ENCODE results near the gene IL36B.

Gene IL36B

DNA sequence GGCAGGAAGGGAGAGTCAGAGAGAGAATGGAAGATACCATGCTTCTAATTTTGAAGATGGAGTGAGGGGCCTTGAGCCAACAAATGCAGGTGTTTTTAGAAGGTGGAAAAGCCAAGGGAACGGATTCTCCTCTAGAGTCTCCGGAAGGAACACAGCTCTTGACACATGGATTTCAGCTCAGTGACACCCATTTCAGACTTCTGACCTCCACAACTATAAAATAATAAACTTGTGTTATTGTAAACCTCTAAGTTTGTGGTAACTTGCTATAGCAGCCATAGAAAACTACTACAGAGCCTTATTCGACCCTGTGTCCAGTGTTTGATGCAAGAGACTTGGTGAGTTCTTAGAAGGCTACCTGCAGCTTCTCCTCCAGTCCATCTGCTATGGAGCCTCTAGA, 22.9 kb upstream of the IL36B start:
- WGBS (ENCODE audit: insufficient coverage, insufficient read length): no CpG with 5 or more reads among the region's 3 CpGs
- no peaks in the 10 kb centered on the region for H3K36me3 ChIP-seq (ENCODE audit: control insufficient read depth, insufficient read depth, low read length)
- H3K4me3 ChIP-seq (ENCODE audit: low read length): no peak overlapping the region
- no peaks in the 10 kb centered on the region for H3K9me3 ChIP-seq (ENCODE audit: control insufficient read depth, insufficient read depth, low read length)
- no peak overlapping the region for H3K27ac ChIP-seq (ENCODE audit: low read length)
- DNase-seq (ENCODE audit: low read depth, low spot score): no peak
- peaks cover 2% of the 10 kb centered on the region; the same call in 1 of the 2 replicates for H3K4me1 ChIP-seq (ENCODE audit: control insufficient read depth, insufficient read depth, low read length)
- no peaks in the 10 kb centered on the region for H3K27me3 ChIP-seq (ENCODE audit: control insufficient read depth, insufficient read depth, low read length)

GRCh38 chr2:113075030-113075429, 22.4 kb upstream of the IL36B start:
- no peaks in the 10 kb centered on the region for H3K27me3 ChIP-seq (ENCODE audit: control insufficient read depth, insufficient read depth, low read length)
- no peaks in the 10 kb centered on the region; the same call in 1 of the 2 replicates for H3K4me1 ChIP-seq (ENCODE audit: control insufficient read depth, insufficient read depth, low read length)
- WGBS (ENCODE audit: insufficient coverage, insufficient read length): no CpG with 5 or more reads among the region's 5 CpGs
- no peaks in the 10 kb centered on the region for H3K36me3 ChIP-seq (ENCODE audit: control insufficient read depth, insufficient read depth, low read length)
- no peak overlapping the region for H3K4me3 ChIP-seq (ENCODE audit: low read length)
- H3K9me3 ChIP-seq (ENCODE audit: control insufficient read depth, insufficient read depth, low read length): no peaks in the 10 kb centered on the region
- H3K27ac ChIP-seq (ENCODE audit: low read length): no peak overlapping the region
- DNase-seq (ENCODE audit: low read depth, low spot score): no peak

- Histone ChIP-seq H3K4me3 (ENCODE audit: low read length) (no peak overlapping the region), H3K4me1 (ENCODE audit: control insufficient read depth, insufficient read depth, low read length) (no peaks in the 10 kb centered on the region), H3K27me3 (ENCODE audit: control insufficient read depth, insufficient read depth, low read length) (no peaks in the 10 kb centered on the region), H3K36me3 (ENCODE audit: control insufficient read depth, insufficient read depth, low read length) (no peaks in the 10 kb centered on the region), H3K27ac (ENCODE audit: low read length) (no peak overlapping the region), H3K9me3 (ENCODE audit: control insufficient read depth, insufficient read depth, low read length) (no peaks in the 10 kb centered on the region)
- no CpG with 5 or more reads among the region's 3 CpGs for WGBS (ENCODE audit: insufficient coverage, insufficient read length)
- no peak for DNase-seq (ENCODE audit: low read depth, low spot score)
These were observed 20.7 kb upstream of the IL36B start for GRCh38 chr2:113073325-113073834.

DNA sequence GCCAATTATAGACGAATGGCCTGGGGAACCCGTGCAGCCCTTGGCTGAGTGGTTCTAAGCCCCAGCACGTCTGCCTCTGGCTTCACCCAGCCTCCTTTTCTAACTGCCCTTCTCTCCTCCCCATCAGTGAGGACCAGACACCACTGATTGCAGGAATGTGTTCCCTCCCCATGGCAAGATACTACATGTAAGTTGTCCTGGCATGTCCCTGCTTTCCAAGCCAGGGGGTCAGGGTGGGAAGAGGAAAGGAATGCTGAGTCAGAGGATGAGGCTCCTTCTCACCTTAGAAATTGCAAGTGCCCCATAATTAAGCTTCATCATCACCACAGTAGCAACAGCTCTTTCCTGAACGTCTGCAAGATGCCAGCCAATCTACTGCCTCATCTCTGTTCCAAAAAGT, 19.9 kb upstream of the IL36B start:
- WGBS (ENCODE audit: insufficient coverage, insufficient read length): no CpG with 5 or more reads among the region's 4 CpGs
- Histone ChIP-seq H3K4me3 (ENCODE audit: low read length) (no peak overlapping the region), H3K36me3 (ENCODE audit: control insufficient read depth, insufficient read depth, low read length) (no peaks in the 10 kb centered on the region), H3K4me1 (ENCODE audit: control insufficient read depth, insufficient read depth, low read length) (no peaks in the 10 kb centered on the region), H3K9me3 (ENCODE audit: control insufficient read depth, insufficient read depth, low read length) (no peaks in the 10 kb centered on the region), H3K27me3 (ENCODE audit: control insufficient read depth, insufficient read depth, low read length) (no peaks in the 10 kb centered on the region), H3K27ac (ENCODE audit: low read length) (no peak overlapping the region)
- DNase-seq (ENCODE audit: low read depth, low spot score): no peak

DNA sequence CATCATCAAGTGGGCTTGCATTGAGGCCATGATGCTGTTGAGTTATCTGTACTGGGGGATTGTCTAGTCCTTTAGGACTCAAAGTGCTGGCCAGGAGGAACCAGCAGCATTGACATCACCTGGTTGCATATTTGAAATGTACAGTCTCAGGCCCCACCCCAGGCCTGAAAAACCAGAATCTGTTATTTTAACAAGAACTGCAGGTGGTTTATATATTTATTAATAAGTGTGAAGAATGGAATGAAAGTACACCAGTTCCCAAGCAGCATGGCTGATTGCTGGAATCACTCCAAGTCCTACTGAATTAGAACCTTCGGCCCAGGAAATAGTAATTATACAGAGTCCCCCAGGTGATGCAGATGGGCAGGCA, 17.9 kb upstream of the IL36B start:
- no peak for DNase-seq (ENCODE audit: low read depth, low spot score)
- Histone ChIP-seq H3K27ac (ENCODE audit: low read length) (no peak overlapping the region), H3K4me3 (ENCODE audit: low read length) (no peak overlapping the region), H3K9me3 (ENCODE audit: control insufficient read depth, insufficient read depth, low read length) (no peaks in the 10 kb centered on the region), H3K27me3 (ENCODE audit: control insufficient read depth, insufficient read depth, low read length) (no peaks in the 10 kb centered on the region), H3K4me1 (ENCODE audit: control insufficient read depth, insufficient read depth, low read length) (no peaks in the 10 kb centered on the region), H3K36me3 (ENCODE audit: control insufficient read depth, insufficient read depth, low read length) (no peaks in the 10 kb centered on the region)
- WGBS (ENCODE audit: insufficient coverage, insufficient read length): no CpG with 5 or more reads among the region's 1 CpG

DNA sequence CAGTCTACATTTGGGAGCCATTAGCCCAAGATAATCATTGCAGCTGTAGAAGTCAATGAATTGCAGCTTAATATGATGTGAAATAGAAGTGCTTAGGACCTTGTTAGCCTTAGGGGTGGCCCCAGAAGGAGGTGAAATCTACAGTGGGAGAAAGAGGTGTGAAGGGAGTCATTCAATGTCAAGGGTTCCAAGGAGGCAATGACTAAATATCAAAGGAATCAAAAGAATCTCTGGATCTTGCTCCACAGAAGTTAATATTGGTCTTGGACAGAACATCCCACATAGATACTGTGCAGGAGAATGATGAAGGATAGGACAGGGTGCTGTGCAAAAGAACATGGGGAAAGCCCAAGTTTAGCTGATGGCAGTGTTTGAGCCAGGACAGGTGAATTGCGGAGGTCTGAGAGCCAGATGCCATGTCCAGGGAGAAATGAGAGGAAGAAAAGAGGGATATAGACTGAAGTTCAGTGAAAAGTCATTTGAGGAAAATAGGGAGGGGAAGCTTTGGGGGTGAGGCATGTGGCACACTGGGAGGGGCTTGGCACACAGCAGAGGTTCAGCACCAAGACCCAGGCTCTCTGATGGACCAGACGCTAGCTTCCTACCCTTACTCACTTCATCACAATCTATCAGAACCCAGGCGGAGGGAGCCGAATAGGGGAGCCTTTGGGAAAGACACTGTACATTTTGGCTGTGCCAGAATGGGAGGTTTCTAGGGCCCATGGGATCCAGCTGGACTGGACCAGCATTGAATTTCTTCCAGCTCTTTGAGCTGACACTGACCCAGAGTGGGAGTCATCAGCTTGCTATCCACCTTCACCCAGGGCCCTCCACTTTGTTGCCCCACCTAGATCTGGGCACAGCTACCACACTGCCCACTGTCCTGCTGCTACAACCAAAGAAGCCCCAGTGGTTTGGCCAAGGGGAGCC, 17.3 kb upstream of the IL36B start:
- Histone ChIP-seq H3K4me3 (ENCODE audit: low read length) (no peak overlapping the region), H3K9me3 (ENCODE audit: control insufficient read depth, insufficient read depth, low read length) (no peaks in the 10 kb centered on the region), H3K27ac (ENCODE audit: low read length) (no peak overlapping the region), H3K27me3 (ENCODE audit: control insufficient read depth, insufficient read depth, low read length) (no peaks in the 10 kb centered on the region), H3K36me3 (ENCODE audit: control insufficient read depth, insufficient read depth, low read length) (no peaks in the 10 kb centered on the region), H3K4me1 (ENCODE audit: control insufficient read depth, insufficient read depth, low read length) (no peaks in the 10 kb centered on the region)
- WGBS (ENCODE audit: insufficient coverage, insufficient read length): no CpG with 5 or more reads among the region's 4 CpGs
- no peak for DNase-seq (ENCODE audit: low read depth, low spot score)

GRCh38 chr2:113068706-113069485, 16.2 kb upstream of the IL36B start:
- Histone ChIP-seq H3K27me3 (ENCODE audit: control insufficient read depth, insufficient read depth, low read length) (no peaks in the 10 kb centered on the region), H3K9me3 (ENCODE audit: control insufficient read depth, insufficient read depth, low read length) (no peaks in the 10 kb centered on the region), H3K4me3 (ENCODE audit: low read length) (no peak overlapping the region), H3K4me1 (ENCODE audit: control insufficient read depth, insufficient read depth, low read length) (no peaks in the 10 kb centered on the region), H3K36me3 (ENCODE audit: control insufficient read depth, insufficient read depth, low read length) (no peaks in the 10 kb centered on the region), H3K27ac (ENCODE audit: low read length) (no peak overlapping the region)
- WGBS (ENCODE audit: insufficient coverage, insufficient read length): no CpG with 5 or more reads among the region's 5 CpGs
- DNase-seq (ENCODE audit: low read depth, low spot score): no peak

DNA sequence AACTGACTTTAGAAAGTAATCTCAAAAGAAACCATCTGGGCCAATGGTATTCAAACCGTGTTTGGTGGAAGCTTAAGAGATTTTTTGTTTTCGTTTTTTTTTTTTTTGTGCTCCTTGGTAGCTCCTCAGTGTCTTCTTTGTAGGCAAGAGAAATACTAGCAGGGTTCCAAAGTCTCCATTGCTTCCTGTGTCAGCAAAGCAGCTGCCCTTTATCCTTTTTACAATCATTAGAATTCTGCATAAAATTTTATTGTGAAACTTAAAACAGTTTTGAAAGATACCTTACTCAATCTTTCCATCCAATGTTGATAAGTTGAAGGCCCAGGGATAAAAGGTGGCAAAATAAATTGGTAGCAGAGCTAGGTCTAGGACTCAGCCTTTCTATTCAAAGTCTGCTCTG, 15.6 kb upstream of the IL36B start:
- no peak overlapping the region for H3K4me3 ChIP-seq (ENCODE audit: low read length)
- no peaks in the 10 kb centered on the region for H3K36me3 ChIP-seq (ENCODE audit: control insufficient read depth, insufficient read depth, low read length)
- no peaks in the 10 kb centered on the region for H3K27me3 ChIP-seq (ENCODE audit: control insufficient read depth, insufficient read depth, low read length)
- no peaks in the 10 kb centered on the region for H3K4me1 ChIP-seq (ENCODE audit: control insufficient read depth, insufficient read depth, low read length)
- no peaks in the 10 kb centered on the region for H3K9me3 ChIP-seq (ENCODE audit: control insufficient read depth, insufficient read depth, low read length)
- DNase-seq (ENCODE audit: low read depth, low spot score): no peak
- H3K27ac ChIP-seq (ENCODE audit: low read length): no peak overlapping the region
- WGBS (ENCODE audit: insufficient coverage, insufficient read length): no CpG with 5 or more reads among the region's 2 CpGs

- no peak within 1 kb of the TSS for H3K27ac ChIP-seq (ENCODE audit: low read length)
- no peak for DNase-seq (ENCODE audit: low read depth, low spot score)
- no peak within 1 kb of the TSS for H3K4me3 ChIP-seq (ENCODE audit: low read length)
- no peaks in the 10 kb centered on the region for H3K27me3 ChIP-seq (ENCODE audit: control insufficient read depth, insufficient read depth, low read length)
- no peaks in the 10 kb centered on the region for H3K9me3 ChIP-seq (ENCODE audit: control insufficient read depth, insufficient read depth, low read length)
- no peaks in the 10 kb centered on the region for H3K4me1 ChIP-seq (ENCODE audit: control insufficient read depth, insufficient read depth, low read length)
- no CpG with 5 or more reads among the region's 3 CpGs for WGBS (ENCODE audit: insufficient coverage, insufficient read length)
- no peaks in the 10 kb centered on the region for H3K36me3 ChIP-seq (ENCODE audit: control insufficient read depth, insufficient read depth, low read length)
These were observed 15.0 kb upstream of the IL36B start, which contains the start of gene IL1F10 for GRCh38 chr2:113067681-113068080. Gene IL1F10, plus strand, starts transcription at chr2:113067970. Its CDS starts 4,769 bp downstream, at chr2:113072739.

DNA sequence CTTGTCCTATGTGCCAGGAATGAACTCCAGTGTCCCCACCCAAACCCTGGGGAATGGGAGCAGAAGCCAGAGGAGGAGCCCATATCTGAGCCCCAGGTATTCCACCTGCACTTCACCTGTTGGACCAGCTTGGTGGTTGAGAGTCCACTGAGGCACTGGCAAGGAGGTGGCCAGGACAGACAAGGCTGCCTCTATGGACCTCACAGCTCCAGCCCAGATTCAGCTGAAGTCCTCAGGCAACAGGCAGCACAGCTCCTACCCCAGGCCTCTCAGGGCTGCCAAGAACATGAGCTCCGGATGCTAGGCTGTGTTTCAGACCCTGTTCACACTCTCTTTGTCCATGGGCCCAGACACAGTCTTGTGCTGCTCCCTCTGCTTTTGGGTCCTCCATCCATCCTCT, 12.2 kb upstream of the IL36B start:
- H3K9me3 ChIP-seq (ENCODE audit: control insufficient read depth, insufficient read depth, low read length): no peaks in the 10 kb centered on the region
- H3K36me3 ChIP-seq (ENCODE audit: control insufficient read depth, insufficient read depth, low read length): no peaks in the 10 kb centered on the region
- H3K4me3 ChIP-seq (ENCODE audit: low read length): no peak overlapping the region
- no peaks in the 10 kb centered on the region for H3K4me1 ChIP-seq (ENCODE audit: control insufficient read depth, insufficient read depth, low read length)
- DNase-seq (ENCODE audit: low read depth, low spot score): no peak
- WGBS (ENCODE audit: insufficient coverage, insufficient read length): no CpG with 5 or more reads among the region's 1 CpG
- no peaks in the 10 kb centered on the region; the same call in 1 of the 2 replicates for H3K27me3 ChIP-seq (ENCODE audit: control insufficient read depth, insufficient read depth, low read length)
- no peak overlapping the region for H3K27ac ChIP-seq (ENCODE audit: low read length)

Measured in iPS DF 6.9 (cell line).